GM12891 (cell line): ENCODE measurements around the gene BAIAP2L2.

ENCODE experiments used
- PAX5 ChIP-seq: IDR thresholded peaks from 2 replicates; pipeline ENCODE4 v1.6.1; 2011; ENCODE audit warnings: low read length, moderate library complexity, mild to moderate bottlenecking; ENCODE audit not compliant: insufficient read depth, severe bottlenecking
- POLR2A ChIP-seq: IDR thresholded peaks from 2 replicates; pipeline ENCODE4 v1.6.1; 2011; ENCODE audit warnings: low read depth, low read length, control low read depth
- POLR2AphosphoS5 ChIP-seq: IDR thresholded peaks from 2 replicates; pipeline ENCODE4 v1.6.1; 2011; ENCODE audit warnings: low read depth, low read length, control low read depth
- SPI1 ChIP-seq: IDR thresholded peaks from 2 replicates; pipeline ENCODE4 v1.6.1; 2011; ENCODE audit warnings: low read depth, low read length, control low read depth
- TAF1 ChIP-seq: IDR thresholded peaks from 2 replicates; pipeline ENCODE4 v1.6.1; 2011; ENCODE audit warnings: low read depth, low read length, control low read depth

DNA sequence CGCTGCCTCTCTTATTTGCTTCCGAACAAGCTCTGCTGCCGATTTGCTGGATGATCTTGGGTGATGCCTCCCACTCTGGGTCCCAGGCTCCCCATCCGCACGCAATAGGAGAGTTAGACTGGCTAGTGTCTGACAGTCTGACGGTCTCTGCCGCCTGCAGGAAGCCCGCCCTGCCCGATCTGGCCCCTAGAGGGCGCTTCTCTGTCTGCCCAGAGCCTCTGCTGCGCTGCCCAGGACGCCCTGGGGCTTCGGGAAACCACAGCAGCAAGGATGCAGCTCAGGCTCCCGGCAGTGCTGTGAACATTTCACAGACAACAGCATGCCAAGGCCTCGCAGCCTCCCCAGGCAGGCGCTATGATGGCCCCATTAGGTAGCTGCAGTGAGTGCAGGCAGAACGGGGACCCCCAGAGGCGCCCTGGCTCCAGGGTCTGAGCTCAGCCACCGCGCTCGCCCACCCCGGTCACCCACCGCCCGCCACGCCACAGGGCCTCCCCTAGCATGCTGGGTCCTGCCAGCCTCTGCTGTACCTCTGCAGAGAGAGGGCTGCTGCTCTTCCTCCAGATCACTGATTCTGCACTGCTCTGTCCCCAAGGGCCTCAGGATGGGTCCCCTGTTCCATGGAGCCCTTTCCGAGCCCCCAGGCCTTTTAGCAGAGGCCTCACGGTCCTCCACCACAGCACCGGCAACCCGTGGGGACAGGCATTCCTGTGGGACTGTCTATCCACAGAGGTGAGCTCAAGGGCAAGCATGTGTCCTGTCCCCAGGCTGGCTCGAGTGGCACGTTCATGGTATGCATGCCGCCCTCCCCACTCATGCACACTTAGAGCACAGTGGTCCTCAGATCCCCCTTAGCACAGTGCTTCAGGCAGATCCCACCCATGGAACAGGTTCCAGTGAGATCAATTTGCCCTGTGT is 4.3 kb upstream of the BAIAP2L2 start:
- TF ChIP-seq POLR2A (no peak), POLR2AphosphoS5 (no peak), SPI1 (no peak), TAF1 (no peak), PAX5 (no peak)
